SH-SY5Y (cell line): ENCODE data around the gene PABPN1L.

Source experiments
- GATA2 ChIP-seq: IDR thresholded peaks from 2 replicates; pipeline ENCODE4 v1.6.1; 2011; ENCODE audit warnings: mild to moderate bottlenecking, low read depth, low read length
- GATA3 ChIP-seq: IDR thresholded peaks from 2 replicates; pipeline ENCODE4 v1.6.1; 2011; ENCODE audit warnings: low read depth, mild to moderate bottlenecking, low read length, moderate library complexity

GRCh38 chr16:88895335-88895734 lies 28.9 kb upstream of the PABPN1L start:
- TF ChIP-seq GATA2: no peak
- no peak for TF ChIP-seq GATA3
